ENCODE measurements around the gene PAPPA2.

DNA sequence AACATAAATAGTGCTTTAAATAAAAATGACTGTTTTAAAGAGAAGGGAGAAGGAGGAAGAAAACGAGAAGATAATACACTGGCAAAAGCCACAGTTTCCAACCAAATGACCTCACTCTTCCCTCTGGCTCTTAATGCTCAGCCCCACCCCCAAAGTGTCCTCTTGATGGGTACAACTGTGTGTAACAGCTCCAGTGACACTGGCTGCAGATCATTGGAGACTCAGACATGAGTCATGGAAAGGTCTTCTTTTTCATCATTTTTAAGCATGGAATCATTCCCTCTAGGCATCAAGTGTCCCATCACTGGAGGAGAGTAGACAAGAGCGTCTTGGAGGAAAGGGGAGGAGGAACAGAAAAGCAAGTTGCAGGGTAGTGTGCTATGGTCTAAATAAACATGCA lies 333.0 kb downstream of the PAPPA2 start:
- no peak for TF ChIP-seq POLR2A (IDR thresholded peaks at IDR 0.05; ENCODE audit: low read depth, low read length)
- TF ChIP-seq POLR2AphosphoS5 (IDR thresholded peaks at IDR 0.05; ENCODE audit: low read depth, low read length) = no peak
